ENCODE measurements around the gene PRR5L. TPM values are rescaled to one million over a fixed set of nuclear protein-coding genes. Genes with fewer than 3 reads are reported as not detected.

Gene PRR5L
- total and polyA plus RNA-seq, 9 of the 15 experiments (the other 6 are each of a cell fraction or from before 2014, with no cell fraction given) = 0.11 to 0.60 (median 0.36) TPM; not detected in 2

DNA sequence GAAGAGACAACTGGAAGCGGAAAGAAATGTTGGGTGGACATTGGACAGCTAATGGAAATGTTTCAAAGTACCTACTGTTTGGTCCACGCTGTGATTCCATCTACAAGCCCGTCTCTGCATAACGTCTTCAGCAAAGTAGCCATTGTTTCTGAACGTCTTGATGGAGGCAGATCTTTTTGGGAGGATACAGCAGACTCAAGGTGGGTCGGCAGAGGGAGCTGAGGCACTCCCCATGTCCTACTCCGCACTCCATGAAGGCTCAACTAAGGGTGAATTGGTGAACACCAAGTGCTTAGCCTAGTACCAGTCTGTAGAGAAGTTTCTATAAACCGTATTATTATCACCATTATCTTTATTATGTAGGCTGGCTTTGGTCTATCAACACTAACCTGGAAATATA is 45.8 kb downstream of the PRR5L start (continued):
- TF ChIP-seq, protein P1, sequence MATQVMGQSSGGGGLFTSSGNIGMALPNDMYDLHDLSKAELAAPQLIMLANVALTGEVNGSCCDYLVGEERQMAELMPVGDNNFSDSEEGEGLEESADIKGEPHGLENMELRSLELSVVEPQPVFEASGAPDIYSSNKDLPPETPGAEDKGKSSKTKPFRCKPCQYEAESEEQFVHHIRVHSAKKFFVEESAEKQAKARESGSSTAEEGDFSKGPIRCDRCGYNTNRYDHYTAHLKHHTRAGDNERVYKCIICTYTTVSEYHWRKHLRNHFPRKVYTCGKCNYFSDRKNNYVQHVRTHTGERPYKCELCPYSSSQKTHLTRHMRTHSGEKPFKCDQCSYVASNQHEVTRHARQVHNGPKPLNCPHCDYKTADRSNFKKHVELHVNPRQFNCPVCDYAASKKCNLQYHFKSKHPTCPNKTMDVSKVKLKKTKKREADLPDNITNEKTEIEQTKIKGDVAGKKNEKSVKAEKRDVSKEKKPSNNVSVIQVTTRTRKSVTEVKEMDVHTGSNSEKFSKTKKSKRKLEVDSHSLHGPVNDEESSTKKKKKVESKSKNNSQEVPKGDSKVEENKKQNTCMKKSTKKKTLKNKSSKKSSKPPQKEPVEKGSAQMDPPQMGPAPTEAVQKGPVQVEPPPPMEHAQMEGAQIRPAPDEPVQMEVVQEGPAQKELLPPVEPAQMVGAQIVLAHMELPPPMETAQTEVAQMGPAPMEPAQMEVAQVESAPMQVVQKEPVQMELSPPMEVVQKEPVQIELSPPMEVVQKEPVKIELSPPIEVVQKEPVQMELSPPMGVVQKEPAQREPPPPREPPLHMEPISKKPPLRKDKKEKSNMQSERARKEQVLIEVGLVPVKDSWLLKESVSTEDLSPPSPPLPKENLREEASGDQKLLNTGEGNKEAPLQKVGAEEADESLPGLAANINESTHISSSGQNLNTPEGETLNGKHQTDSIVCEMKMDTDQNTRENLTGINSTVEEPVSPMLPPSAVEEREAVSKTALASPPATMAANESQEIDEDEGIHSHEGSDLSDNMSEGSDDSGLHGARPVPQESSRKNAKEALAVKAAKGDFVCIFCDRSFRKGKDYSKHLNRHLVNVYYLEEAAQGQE (IDR thresholded peaks at IDR 0.05; ENCODE audit: borderline replicate concordance) = peak; percentile 32; the same call in 1 of the 2 replicates
- TF ChIP-seq, protein P1 (CRISPR knock-in tag; IDR thresholded peaks at IDR 0.05; ENCODE audit: low read depth) = no peak
- TF ChIP-seq PHF21A (IDR thresholded peaks at IDR 0.05; ENCODE audit: borderline replicate concordance, low read depth) (no peak), RAD21 (CRISPR knock-in tag; conservative IDR thresholded peaks at IDR 0.05 in 1 of 2, IDR thresholded peaks at IDR 0.05 in 1 of 2) (peak in 1 of 2 experiments; percentile 77; a peak in 3 of 4 replicates)

Data from K562 (cell line).